GM21423 (cell line): ENCODE measurements around the gene CASP12.
"Not testable (repeated sequence)": the region's sequence is repeated elsewhere in the genome, so short reads cannot be mapped to it uniquely, and the experiment has no call there.

Experiments
- ATAC-seq: cut with Tn5 transposase; IDR thresholded peaks from one replicate; pipeline ENCODE4 v1.9.1; 2021; ENCODE audit warnings: mild to moderate bottlenecking, moderate library complexity; ENCODE audit not compliant: unreplicated experiment

Gene CASP12

DNA sequence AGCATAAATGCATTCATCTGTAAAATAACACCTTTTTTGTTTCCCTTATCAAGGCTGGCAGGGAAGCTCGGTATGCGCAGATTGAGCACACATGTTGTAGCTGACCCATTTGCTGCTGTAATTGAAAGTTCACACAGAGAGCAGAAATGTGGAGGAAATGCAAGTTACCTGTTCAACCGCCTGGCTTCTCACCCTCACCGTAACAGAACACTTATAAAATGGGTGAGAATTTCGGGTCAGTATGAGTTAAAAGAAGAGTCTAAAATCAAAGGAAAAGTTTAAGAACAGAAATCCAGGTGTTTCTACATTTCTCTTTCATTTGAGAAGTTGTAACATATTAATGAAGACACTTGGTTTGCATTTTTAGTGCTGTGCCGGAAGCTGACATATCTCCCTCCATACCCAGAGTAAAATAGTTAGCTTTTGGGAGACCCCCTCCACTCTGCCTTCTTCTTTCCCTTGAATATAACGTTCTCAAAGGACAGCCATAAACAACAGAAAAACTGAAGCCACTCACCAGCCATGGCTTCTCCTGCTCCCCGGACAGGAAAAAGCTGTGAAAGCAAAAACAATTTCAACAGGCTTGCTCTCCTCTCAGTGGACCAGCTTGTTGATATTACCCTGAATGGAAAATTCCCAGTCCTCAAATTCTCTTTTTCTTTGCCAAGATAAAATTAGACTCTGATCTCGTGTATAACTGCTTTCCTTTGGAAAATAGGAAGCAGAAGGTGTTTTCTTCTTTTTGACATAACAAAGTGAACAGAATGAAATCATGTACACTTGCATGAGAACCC, at the start of gene CASP12:
CASP12 (minus strand) TSS at position 570 of the 794 bp plus-strand sequence.
- peak; percentile 86 for ATAC-seq

GRCh38 chr11:104946907-104947306, 48.6 kb upstream of the CASP12 start:
- peak; percentile 97 for ATAC-seq

DNA sequence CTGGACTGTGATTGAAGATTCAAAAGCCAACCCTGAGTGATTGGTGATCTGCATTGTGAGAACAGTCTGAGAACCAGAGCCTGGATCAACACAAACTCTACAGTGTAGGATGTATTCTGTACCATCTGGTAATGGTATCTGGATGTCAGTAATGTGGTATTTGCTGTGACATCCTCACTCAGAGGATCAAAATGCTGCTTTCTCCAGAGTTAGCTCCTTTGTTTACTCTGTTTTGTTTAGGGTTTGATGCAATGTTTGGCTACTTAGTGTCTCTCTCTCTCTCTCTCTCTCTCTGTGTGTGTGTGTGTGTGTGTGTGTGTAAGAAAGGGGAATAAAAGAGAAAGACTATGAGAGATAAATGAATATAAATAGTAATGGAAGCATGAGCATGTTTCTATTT, 45.8 kb upstream of the CASP12 start:
- ATAC-seq = no peak

DNA sequence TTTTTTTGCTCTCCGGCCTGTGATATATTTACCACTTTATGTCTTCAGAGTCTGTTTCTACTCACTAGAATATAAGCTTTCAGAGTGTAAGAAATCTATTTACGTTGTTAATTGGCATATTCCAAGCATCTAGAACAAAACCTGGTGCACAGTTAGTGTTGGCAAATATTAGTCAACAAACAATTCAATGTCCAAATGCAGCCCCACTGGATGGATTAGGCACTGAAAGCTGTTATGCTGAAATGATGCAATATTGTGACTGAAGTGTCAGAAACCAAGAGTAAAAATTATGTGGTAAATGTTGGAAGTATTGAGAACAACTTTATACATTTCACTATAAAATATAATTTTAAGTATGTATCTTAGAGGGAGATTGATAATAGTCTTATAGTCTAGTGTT, 45.3 kb upstream of the CASP12 start:
- ATAC-seq = no peak

DNA sequence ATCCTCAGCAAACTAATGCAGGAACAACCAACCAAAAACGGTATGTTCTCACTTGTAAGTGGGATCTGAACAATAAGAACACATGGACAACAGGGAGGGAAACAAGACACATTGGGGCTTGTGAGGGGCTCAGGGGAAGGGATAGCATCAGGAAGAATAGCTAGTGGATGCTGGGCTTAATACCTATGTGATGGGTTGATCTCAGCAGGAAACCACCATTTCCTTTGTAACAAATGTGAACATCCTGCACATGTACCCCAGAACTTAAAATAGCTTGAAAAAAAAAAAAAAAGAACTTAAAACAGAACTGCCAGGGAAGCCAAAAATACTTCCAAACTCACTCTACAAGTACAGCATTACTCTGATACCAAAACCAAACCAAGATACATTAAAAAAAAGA, 36.3 kb upstream of the CASP12 start:
- ATAC-seq = no peak

DNA sequence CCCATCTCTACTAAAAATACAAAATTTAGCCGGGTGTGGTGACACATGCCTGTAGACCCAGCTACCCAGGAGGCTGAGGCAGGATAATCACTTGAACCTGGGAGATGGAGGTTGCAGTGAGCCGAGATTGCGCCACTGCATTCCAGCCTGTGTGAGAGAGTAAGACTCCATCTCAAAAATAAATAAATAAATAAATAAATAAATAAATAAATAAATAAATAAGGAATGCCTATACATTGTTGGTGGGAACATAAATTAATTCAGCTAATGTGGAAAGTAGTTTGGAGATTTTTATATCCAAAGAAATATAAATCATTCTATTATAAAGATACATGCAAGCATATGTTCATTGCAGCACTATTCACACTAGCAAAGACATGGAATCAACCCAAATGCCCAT, 35.8 kb upstream of the CASP12 start:
- ATAC-seq = not testable (repeated sequence)

GRCh38 chr11:104928811-104929210, 30.6 kb upstream of the CASP12 start:
- no peak for ATAC-seq

DNA sequence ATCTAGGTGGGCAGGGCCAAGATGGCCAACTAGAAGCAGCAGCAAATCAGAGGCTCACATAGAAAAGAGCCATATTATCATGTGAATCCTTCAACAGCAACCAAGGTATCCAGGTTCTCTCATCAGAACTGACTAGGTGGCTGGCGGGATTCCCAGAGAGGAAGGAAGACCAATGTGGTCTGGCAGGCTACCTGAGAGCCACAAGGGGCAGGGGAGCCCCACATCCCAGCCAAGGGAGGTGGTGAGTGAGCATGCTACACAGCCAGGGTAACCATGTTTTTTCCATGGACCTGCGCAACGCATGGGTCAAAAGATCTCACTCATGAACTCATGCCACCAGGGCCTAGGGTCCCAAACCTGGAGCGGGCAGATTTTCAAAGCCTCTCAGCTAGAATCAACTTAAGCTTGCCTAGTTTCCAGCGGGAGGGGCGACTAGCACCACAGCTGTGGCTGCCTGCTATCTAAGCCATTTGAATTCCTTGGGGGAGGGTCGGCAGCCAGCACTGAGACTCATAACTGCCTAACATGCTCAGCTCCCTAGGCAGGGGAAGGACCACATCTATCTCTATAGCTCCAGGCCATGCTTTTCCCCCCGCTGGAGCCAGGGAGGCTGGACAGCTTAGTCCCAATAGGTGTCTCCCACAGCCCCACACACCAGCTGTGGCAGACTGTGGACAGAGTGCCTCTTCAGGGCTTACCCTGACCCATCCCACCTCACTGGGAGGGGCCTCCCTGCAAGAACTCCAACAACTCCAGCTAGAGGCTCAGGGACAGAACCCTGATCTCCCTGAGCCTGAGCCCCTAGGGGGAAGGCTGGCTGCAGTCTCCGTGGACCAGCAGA, 28.7 kb upstream of the CASP12 start:
- ATAC-seq = no peak

- ATAC-seq = no peak
Observed at GRCh38 chr11:104925850-104926249, 27.6 kb upstream of the CASP12 start.

DNA sequence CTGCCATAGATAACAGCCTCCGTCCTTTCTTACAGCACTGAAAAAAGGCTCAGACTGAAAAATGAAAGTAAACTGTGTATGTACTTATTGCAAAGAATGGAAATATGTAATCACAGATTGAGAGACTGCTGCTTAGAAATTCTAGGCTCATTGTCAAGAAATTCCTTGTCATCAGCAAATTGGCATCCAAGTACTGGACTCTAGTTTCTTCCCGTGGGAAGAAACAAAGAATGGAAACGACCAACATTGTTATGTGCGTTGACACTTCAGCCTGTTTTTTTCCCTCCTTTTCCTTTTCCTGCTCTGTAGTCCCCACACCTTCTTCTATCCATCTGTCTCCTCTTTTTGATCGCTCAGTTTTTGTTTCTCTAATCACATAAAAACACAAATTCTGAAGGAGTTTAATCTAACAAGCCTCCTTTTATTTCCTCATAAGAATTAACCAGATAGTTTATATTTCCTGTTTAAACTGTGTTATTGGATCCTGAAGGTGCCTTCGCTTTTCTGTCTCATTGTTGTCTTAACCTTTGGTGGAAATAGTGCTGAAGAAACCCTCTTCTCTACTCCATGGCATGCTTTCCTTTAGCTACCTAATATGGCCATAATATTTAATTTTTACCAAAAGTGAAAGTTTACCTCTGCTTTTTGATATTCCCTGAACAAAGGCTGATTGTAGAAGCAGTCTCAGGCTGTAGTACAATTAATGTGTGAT, 20.0 kb upstream of the CASP12 start:
- ATAC-seq = peak; percentile 82

GRCh38 chr11:104917271-104918112, 19.2 kb upstream of the CASP12 start:
- peak; percentile 41 for ATAC-seq

DNA sequence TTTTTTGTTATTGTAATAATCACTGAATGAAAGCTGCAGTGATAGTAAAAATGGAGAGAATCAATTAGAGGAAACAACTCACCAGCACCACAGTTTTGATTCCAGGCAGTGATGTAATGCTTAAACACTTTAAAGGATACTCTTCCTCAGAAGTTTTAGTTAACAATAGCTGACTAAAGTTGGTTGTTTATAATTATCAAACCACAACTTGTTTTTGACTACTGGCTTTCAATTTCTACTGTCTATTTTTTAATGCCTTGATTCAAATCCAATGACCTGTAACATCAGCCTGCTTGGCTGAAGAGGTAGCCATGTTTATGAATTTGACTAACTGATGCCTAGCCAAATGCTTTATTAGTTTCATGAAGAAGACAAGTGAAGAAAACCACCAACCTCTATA, 18.2 kb upstream of the CASP12 start:
- no peak for ATAC-seq

DNA sequence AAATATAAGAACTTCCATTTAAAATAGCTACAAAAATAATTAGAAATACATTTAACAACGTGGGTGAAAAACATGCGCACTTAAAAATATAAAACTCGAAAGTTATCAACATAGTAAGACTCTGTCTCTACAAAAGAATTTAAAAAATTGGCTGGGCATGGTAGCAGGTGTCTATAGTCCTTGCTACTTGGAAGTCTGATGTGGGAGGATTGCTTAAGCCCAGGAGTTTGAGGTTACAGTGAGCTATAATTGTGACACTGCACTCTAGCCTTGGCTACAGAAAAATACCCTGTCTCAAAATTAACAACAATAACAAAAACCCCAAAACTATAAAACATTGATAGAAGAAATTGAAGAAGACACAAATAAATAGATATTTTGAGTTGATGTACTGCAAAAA, 13.8 kb upstream of the CASP12 start:
- ATAC-seq = no peak

DNA sequence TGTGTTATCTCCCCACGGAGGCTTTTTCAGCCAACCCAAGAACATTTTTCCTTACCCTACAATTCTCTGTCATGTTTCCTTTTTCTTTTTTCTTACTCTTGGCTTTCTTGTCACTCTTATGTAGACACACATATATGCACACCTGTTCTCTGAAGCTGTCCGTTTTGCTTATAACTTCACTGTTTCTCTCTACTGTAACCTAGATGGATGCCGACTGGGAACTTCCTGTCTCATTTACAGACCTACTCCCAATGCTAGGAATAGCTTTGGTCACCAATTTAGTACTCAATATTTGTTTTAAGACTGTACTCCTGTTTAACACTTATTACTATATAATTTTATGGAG, 9.9 kb upstream of the CASP12 start:
- ATAC-seq = no peak

DNA sequence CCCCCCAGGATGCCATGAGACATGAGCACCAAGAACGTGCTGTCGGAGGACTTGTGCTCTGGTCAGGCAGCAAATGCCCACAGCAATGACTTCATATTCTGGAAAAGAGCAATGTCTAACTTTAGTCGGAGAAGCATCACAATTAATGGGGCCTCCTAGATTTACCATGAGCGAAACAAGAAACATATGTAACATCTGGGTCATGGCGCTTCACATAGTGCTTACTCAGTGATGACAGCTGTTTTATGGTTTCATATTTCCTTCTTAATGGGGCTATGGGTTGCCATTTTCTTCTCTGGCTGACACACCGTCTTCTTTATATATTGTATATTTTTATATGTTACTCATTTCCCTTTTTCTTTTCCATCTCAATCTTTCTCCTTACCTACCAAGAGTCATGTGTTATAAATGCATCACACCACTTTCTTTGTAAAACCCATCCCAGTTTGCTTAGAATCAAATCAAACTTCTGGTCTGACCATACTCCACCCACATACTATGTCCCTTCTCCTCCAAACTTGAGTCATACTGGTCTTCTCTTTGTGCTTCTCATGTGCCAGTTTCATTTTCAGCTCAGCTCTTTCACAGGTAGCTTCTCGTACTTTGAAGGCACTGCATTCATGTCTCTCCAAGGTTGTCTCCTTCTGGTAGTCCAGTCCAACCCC, 9.4 kb upstream of the CASP12 start:
- ATAC-seq = peak; percentile 76

DNA sequence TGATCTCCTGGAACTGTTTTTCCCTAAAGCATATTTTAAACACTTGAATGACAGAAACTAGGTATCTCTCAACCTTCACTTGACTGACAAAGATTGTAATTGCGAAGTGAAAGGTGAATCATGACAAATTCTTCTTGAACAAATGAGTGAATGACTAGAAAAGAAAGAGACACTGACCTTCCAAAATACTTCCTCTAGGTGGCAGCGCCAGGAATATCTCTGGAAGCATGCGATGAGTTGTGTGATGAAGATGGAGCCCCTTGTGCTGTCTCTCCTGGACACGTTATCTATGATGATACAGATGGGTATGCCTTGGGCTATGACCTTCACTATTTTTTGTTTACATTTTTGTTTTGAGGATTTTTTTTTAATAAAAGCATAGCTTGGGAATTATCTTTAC, 7.0 kb upstream of the CASP12 start:
- ATAC-seq = no peak

DNA sequence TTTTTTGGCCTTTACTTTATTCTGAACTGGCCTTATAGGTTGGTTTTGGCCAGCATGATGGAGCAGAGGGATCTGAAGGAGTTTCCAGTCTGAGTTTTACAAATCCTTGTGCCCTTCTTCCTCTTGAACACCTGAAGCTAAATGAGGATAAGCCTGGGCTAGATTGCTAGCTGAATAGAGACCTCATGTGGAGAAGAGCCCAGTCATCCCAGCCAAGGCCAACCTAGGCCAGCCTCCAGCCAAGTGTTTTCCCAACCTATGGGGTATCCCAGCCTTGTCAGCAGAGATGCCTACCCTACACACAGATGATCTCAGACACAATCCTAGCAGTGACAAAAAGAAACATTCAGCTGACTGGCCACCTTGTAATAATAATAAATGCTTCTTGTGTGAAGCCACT, 966 bp upstream of the CASP12 start:
- ATAC-seq = no peak

GRCh38 chr11:104898685-104899013, 389 bp upstream of the CASP12 start:
- no peak for ATAC-seq

GRCh38 chr11:104895634-104896033, 2.6 kb downstream of the CASP12 start:
- ATAC-seq = no peak

DNA sequence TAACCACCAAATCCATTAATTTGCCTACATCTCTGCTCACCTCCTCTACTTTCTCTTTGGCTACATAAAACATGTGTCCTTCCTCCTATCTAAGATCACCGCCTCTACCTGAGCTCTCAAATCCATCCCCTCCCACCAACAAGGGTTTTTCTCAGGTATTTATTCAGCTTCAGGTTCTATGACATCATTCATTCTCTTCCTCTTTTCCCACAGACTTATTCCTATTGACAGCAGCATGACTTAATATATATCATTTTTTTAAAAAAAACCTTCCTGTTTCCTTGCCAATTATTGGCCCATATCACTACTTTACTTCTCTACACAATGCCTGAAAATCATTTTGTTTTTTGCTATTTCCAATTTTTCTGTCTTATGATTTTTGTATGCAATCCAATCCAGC, 4.4 kb downstream of the CASP12 start:
- ATAC-seq = no peak
